RWPE2 (cell line): ENCODE data around the gene MORN5.

Experiments used
- ATAC-seq: fragments of 200-7000 bp; cut with Tn5 transposase; 3 replicates; pipeline ENCODE4 v1.9.1; 2021; ENCODE audit warnings: low read depth
- DNase-seq: peaks from one replicate; pipeline ENCODE4 v3.0.0-alpha.2; 2020; ENCODE audit warnings: low spot score
- H3K27ac ChIP-seq: fragments of 450-650 bp; 2 replicates; pipeline ENCODE4 v1.5.1; 2017; ENCODE audit warnings: mild to moderate bottlenecking; ENCODE audit not compliant: poor library complexity, severe bottlenecking
- H3K27me3 ChIP-seq: fragments of 250-450 bp; sonication (Bioruptor Pico); 2 replicates; pipeline ENCODE4 v1.5.1; 2021; ENCODE audit warnings: mild to moderate bottlenecking, moderate library complexity; ENCODE audit not compliant: insufficient read depth, poor library complexity, severe bottlenecking
- H3K36me3 ChIP-seq: fragments of 250-450 bp; sonication (Bioruptor Pico); 2 replicates; pipeline ENCODE4 v1.5.1; 2020; ENCODE audit warnings: low read depth, mild to moderate bottlenecking, moderate library complexity
- H3K4me1 ChIP-seq: fragments of 250-450 bp; sonication (Bioruptor Pico); 2 replicates; pipeline ENCODE4 v1.5.1; 2021; ENCODE audit warnings: mild to moderate bottlenecking, moderate library complexity; ENCODE audit not compliant: insufficient read depth, poor library complexity, severe bottlenecking
- H3K4me3 ChIP-seq: fragments of 250-450 bp; sonication (Bioruptor Pico); 2 replicates; pipeline ENCODE4 v1.5.1; 2021; ENCODE audit warnings: mild to moderate bottlenecking, moderate library complexity; ENCODE audit not compliant: severe bottlenecking
- H3K9me3 ChIP-seq: fragments of 250-450 bp; sonication (Bioruptor Pico); 2 replicates; pipeline ENCODE4 v1.5.1; 2021; ENCODE audit warnings: mild to moderate bottlenecking, moderate library complexity; ENCODE audit not compliant: severe bottlenecking
- TF ChIP-seq, protein P1 (sequence below): fragments of 450-650 bp; IDR thresholded peaks from one replicate; pipeline ENCODE4 v1.5.1; 2017; ENCODE audit warnings: mild to moderate bottlenecking, moderate library complexity; ENCODE audit not compliant: poor library complexity, severe bottlenecking

The MORN5 gene

DNA sequence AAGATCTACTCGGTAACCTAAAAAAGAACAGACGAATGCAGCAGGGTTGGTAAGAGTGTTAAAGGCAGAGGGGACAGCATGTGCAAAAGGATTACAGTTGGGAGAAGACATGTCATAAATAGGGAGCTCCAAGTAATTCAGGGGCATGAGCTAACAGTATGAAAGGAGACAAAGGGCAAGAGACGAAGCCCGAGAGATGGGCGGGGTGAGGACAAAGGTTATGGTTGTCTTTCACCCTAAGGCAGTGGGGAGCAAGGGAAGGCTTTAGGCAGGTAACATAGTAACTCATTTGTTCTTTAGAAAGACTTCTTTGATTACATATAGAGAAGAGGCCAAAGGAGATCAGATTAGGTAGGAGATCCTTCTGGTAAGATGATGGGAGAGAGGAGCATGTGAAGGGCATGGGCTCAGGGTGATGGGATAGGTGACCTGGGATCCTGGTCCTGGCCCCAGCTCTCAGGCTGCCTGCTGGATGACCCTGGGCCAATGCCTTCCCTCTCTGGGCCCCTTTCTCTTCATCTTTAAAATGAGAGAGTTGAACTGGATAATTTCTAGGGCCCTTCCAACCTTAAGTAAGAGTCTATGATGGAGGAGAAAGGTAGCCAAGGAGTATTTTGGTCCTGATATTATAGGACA, 19.5 kb downstream of the MORN5 start:
- no peak for ATAC-seq
- Histone ChIP-seq H3K27ac (no peak overlapping the region), H3K27me3 (no peaks in the 10 kb centered on the region), H3K4me3 (no peak overlapping the region), H3K4me1 (no peaks in the 10 kb centered on the region), H3K9me3 (no peaks in the 10 kb centered on the region), H3K36me3 (no peaks in the 10 kb centered on the region)
- no peak for DNase-seq
- TF ChIP-seq, protein P1, sequence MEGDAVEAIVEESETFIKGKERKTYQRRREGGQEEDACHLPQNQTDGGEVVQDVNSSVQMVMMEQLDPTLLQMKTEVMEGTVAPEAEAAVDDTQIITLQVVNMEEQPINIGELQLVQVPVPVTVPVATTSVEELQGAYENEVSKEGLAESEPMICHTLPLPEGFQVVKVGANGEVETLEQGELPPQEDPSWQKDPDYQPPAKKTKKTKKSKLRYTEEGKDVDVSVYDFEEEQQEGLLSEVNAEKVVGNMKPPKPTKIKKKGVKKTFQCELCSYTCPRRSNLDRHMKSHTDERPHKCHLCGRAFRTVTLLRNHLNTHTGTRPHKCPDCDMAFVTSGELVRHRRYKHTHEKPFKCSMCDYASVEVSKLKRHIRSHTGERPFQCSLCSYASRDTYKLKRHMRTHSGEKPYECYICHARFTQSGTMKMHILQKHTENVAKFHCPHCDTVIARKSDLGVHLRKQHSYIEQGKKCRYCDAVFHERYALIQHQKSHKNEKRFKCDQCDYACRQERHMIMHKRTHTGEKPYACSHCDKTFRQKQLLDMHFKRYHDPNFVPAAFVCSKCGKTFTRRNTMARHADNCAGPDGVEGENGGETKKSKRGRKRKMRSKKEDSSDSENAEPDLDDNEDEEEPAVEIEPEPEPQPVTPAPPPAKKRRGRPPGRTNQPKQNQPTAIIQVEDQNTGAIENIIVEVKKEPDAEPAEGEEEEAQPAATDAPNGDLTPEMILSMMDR, result no peak

DNA sequence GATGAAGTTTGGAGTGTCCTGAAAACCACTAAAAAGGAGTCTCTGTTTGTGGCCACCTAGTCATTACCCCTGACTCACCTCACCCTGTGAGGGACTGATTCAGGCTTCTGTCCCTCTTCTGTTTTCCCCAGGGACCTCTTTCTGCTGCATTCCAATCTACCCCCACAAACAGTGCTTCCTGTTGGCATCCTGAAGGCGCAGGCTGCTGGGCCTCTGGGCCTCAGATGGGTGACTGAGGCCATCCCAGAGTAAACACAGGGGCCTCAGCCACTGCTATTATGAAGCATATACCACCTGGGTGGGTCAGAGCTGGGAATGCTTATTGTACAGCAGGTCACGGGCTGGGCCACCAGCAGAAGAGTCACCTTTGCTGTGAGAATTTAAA, 20.0 kb downstream of the MORN5 start:
- ATAC-seq, result no peak
- no peaks in the 10 kb centered on the region for H3K27me3 ChIP-seq
- H3K9me3 ChIP-seq, result no peaks in the 10 kb centered on the region
- no peak overlapping the region for H3K4me3 ChIP-seq
- TF ChIP-seq, protein P1, result no peak
- no peak overlapping the region for H3K27ac ChIP-seq
- H3K4me1 ChIP-seq, result no peaks in the 10 kb centered on the region
- no peaks in the 10 kb centered on the region for H3K36me3 ChIP-seq
- no peak for DNase-seq

DNA sequence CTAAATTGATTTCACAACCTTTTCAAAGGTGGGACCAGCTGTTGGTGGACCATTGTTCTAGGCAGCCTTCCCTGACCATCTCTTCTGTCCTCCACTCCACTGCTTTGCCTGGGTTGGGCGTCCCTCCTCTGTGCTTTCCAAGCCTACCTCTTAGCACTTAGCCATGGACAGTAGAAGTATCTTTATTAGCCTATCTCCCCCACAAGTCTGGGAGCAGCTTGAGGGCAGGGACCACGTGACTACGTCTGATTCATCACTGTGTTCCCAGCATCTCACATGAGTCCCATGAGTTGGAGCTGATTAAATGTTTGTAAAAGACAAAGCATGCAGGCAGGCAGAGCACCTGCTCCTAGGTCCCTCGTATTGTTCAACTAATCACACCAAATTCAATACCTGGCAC, 20.9 kb downstream of the MORN5 start:
- TF ChIP-seq, protein P1, result no peak
- DNase-seq, result no peak
- H3K27me3 ChIP-seq, result no peaks in the 10 kb centered on the region
- no peak overlapping the region for H3K4me3 ChIP-seq
- peak; percentile 87 for ATAC-seq
- no peaks in the 10 kb centered on the region for H3K36me3 ChIP-seq
- no peaks in the 10 kb centered on the region for H3K9me3 ChIP-seq
- H3K27ac ChIP-seq, result no peak overlapping the region
- H3K4me1 ChIP-seq, result no peaks in the 10 kb centered on the region

DNA sequence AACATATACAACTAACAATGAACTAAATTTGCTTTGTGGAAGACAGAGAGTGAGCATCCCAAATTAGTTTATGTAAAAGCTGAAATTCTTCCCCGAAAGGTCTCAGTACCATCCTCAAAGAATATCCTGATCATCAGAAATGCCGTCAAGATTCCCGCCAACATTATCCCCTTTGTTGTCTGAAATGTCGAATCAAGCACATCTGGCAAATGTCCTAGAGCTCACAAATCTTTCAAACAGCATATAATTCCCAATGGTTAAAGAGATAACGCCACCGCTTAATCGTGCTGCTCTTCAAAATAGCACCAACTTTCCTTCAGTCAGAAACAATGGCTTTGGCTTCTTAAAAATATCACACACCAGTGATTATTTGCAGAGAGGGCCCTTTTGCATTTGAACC, 23.8 kb downstream of the MORN5 start:
- ATAC-seq (no peak), DNase-seq (no peak)
- H3K36me3 ChIP-seq, result no peaks in the 10 kb centered on the region
- no peaks in the 10 kb centered on the region for H3K9me3 ChIP-seq
- no peak overlapping the region for H3K4me3 ChIP-seq
- TF ChIP-seq, protein P1, result no peak
- H3K4me1 ChIP-seq, result no peaks in the 10 kb centered on the region
- no peaks in the 10 kb centered on the region for H3K27me3 ChIP-seq
- no peak overlapping the region for H3K27ac ChIP-seq

DNA sequence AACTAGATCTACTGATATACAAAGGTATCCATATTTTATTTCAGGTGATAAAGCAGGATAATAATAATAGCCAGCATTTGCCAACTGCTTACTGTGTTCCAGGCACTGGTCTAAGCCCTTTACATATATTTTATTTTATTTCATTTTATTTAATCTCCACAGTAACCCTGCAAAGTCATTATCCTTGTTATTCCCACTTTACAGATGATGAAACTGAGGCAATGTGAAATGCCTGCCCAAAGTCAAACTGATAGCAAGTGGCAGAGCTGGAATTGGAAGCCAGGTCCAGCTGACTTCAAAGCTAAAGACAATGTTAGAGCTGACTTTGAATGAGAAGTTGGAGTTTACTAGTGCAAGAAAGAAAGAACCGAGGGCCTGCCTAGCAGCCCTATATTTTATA, 24.8 kb downstream of the MORN5 start:
- Histone ChIP-seq H3K4me1 (no peaks in the 10 kb centered on the region), H3K4me3 (no peak overlapping the region), H3K9me3 (no peaks in the 10 kb centered on the region), H3K36me3 (no peaks in the 10 kb centered on the region), H3K27ac (no peak overlapping the region), H3K27me3 (no peaks in the 10 kb centered on the region)
- ATAC-seq (no peak), DNase-seq (no peak)
- TF ChIP-seq, protein P1, result no peak
